H1 (cell line): ENCODE measurements around the gene PJVK.

ENCODE experiments used
- CBX8 ChIP-seq: fragments of 300-800, 300-1000 bp; sonication (generic); IDR thresholded peaks from 2 replicates; pipeline ENCODE4 v1.7.1; 2016; ENCODE audit warnings: low read depth, low read length, borderline replicate concordance
- CTBP2 ChIP-seq: IDR thresholded peaks from 2 replicates; pipeline ENCODE4 v1.7.0; 2011; ENCODE audit warnings: borderline replicate concordance, mild to moderate bottlenecking, moderate library complexity, mixed read lengths, low read length; ENCODE audit not compliant: insufficient read depth, insufficient read length
- EGR1 ChIP-seq: IDR thresholded peaks from 2 replicates; pipeline ENCODE4 v1.6.1; 2011; ENCODE audit warnings: low read depth, low read length, borderline replicate concordance
- EP300 ChIP-seq, 2 experiments: IDR thresholded peaks; 1 replicate in 1 of 2; 2 replicates in 1 of 2; pipeline ENCODE4 v1.6.1; 2011 to 2012; ENCODE audit warnings: low read depth in 2 of 2, low read length in 2 of 2, mild to moderate bottlenecking in 2 of 2, borderline replicate concordance in 1 of 2, inconsistent platforms in 1 of 2, moderate library complexity in 1 of 2
- GABPA ChIP-seq: IDR thresholded peaks from 2 replicates; pipeline ENCODE4 v1.6.1; 2011; ENCODE audit warnings: mild to moderate bottlenecking, low read length, moderate library complexity, borderline replicate concordance; ENCODE audit not compliant: insufficient read depth
- HDAC2 ChIP-seq, 2 experiments: fragments of 300-600 bp in 1 of 2; sonication (generic) in 1 of 2; IDR thresholded peaks; 2 replicates each; pipeline ENCODE4 v1.6.1; 2011 to 2012; ENCODE audit warnings: low read depth in 2 of 2, low read length in 2 of 2, mild to moderate bottlenecking in 2 of 2, moderate library complexity in 2 of 2, borderline replicate concordance in 1 of 2, inconsistent platforms in 1 of 2
- KDM1A ChIP-seq: fragments of 200-600, 300-600 bp; sonication (generic); IDR thresholded peaks from 2 replicates; pipeline ENCODE4 v1.7.1; 2016; ENCODE audit warnings: mild to moderate bottlenecking, low read length, borderline replicate concordance
- POLR2A ChIP-seq, 2 experiments: IDR thresholded peaks; 1 replicate in 1 of 2; 2 replicates in 1 of 2; pipeline ENCODE4 v1.6.1; 2011; ENCODE audit warnings: low read depth in 2 of 2, low read length in 2 of 2, mild to moderate bottlenecking in 2 of 2; ENCODE audit errors: control extremely low read depth in 1 of 2
- POLR2AphosphoS5 ChIP-seq: IDR thresholded peaks from 2 replicates; pipeline ENCODE4 v1.6.1; 2011; ENCODE audit warnings: low read depth, low read length
- RFX5 ChIP-seq: IDR thresholded peaks from 2 replicates; pipeline ENCODE4 v1.6.1; 2011; ENCODE audit warnings: low read depth, low read length, improper control_type of control experiment, borderline replicate concordance
- SP4 ChIP-seq: IDR thresholded peaks from 2 replicates; pipeline ENCODE4 v1.6.1; 2012; ENCODE audit warnings: low read length, inconsistent platforms
- TCF12 ChIP-seq: IDR thresholded peaks from 2 replicates; pipeline ENCODE4 v1.6.1; 2011; ENCODE audit warnings: low read depth, mild to moderate bottlenecking, low read length
- ZNF274 ChIP-seq: IDR thresholded peaks from 2 replicates; pipeline ENCODE4 v1.7.0; 2012; ENCODE audit warnings: low read length, borderline replicate concordance; ENCODE audit errors: extremely low read depth
- TF ChIP-seq, protein P1 (sequence below), 3 experiments: IDR thresholded peaks; 1 replicate in 2 of 3; 2 replicates in 1 of 3; pipeline versions ENCODE4 v1.5.1 to v1.6.1; 2011; ENCODE audit warnings: low read length in 3 of 3, mild to moderate bottlenecking in 3 of 3, inconsistent platforms in 2 of 3, low read depth in 1 of 3, moderate library complexity in 1 of 3; ENCODE audit not compliant: insufficient read depth in 1 of 3; ENCODE audit errors: control extremely low read depth in 1 of 3

DNA sequence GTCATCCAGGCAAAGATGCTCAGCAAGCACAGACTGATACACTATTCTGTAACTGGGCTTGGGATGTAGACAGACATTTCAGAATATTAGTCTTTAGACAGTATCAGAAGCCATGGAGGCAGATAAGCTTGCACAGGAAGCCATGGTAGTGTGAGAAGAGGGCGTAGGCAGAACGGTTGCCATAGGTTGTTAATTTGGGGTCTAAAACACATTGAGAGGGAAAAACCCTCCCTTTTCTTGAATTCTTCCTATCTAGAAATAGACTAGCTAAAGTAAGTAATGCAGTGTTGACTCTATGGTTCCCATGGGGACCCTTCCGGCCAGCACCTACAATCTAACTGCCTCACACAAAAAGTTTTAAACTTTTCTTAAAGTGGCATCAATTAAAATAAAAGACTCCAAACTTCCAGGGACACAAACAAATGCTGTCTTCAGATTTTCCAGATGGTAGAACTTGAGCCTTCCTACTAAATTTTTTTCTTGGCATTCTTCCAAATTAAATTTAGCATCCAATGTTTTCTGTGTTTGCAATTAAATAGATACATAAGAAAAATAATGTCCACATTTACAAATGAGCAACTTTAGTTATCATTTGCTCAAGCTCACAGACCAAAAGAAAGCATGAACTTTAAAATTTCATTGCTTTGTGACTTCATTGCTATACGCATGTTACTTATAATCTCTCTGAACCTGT is 2.1 kb upstream of the PJVK start:
- TF ChIP-seq HDAC2 (IDR thresholded peaks at IDR 0.05; ENCODE audit: borderline replicate concordance in 1 of 2, low read depth in 2 of 2, low read length in 2 of 2) (no peak), EP300 (IDR thresholded peaks at IDR 0.05; ENCODE audit: borderline replicate concordance in 1 of 2, low read depth in 2 of 2, low read length in 2 of 2) (no peak), POLR2A (IDR thresholded peaks at IDR 0.05; ENCODE audit: control extremely low read depth in 1 of 2, low read depth in 2 of 2, low read length in 2 of 2) (no peak; a peak in 1 of 3 replicates), POLR2AphosphoS5 (no peak), EGR1 (no peak), ZNF274 (no peak), TCF12 (no peak), KDM1A (no peak), CTBP2 (no peak), GABPA (no peak), CBX8 (no peak), RFX5 (no peak), SP4 (no peak)
- TF ChIP-seq, protein P1, sequence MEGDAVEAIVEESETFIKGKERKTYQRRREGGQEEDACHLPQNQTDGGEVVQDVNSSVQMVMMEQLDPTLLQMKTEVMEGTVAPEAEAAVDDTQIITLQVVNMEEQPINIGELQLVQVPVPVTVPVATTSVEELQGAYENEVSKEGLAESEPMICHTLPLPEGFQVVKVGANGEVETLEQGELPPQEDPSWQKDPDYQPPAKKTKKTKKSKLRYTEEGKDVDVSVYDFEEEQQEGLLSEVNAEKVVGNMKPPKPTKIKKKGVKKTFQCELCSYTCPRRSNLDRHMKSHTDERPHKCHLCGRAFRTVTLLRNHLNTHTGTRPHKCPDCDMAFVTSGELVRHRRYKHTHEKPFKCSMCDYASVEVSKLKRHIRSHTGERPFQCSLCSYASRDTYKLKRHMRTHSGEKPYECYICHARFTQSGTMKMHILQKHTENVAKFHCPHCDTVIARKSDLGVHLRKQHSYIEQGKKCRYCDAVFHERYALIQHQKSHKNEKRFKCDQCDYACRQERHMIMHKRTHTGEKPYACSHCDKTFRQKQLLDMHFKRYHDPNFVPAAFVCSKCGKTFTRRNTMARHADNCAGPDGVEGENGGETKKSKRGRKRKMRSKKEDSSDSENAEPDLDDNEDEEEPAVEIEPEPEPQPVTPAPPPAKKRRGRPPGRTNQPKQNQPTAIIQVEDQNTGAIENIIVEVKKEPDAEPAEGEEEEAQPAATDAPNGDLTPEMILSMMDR (IDR thresholded peaks at IDR 0.05; ENCODE audit: control extremely low read depth in 1 of 3, insufficient read depth in 1 of 3, low read depth in 1 of 3, low read length in 3 of 3) = no peak
